OCI-LY1 (cell line): Measurements from ENCODE around the gene MAP7.

ENCODE experiments used
- H2AFZ ChIP-seq: fragments of 200-600 bp; sonication (generic), shearing (Covaris generic); 2 replicates; pipeline ENCODE4 v1.6.0; 2014; ENCODE audit warnings: antibody characterized with exemption, mild to moderate bottlenecking, low read length
- H3F3A ChIP-seq: fragments of 200-600 bp; sonication (generic), shearing (Covaris generic); 2 replicates; pipeline ENCODE4 v1.6.0; 2014; ENCODE audit warnings: mild to moderate bottlenecking, antibody characterized with exemption, low read length, moderate library complexity; ENCODE audit not compliant: insufficient read depth
- H3K27ac ChIP-seq: fragments of 200-600 bp; sonication (generic); 2 replicates; pipeline ENCODE4 v1.5.1; 2014; ENCODE audit warnings: low read length, mixed run types, mild to moderate bottlenecking, low read depth; ENCODE audit not compliant: poor library complexity, severe bottlenecking
- H3K27me3 ChIP-seq: fragments of 200-600 bp; sonication (generic); 2 replicates; pipeline ENCODE4 v1.6.0; 2014; ENCODE audit warnings: antibody characterized with exemption, mild to moderate bottlenecking, low read length, moderate library complexity; ENCODE audit not compliant: insufficient read depth
- H3K36me3 ChIP-seq: fragments of 200-600 bp; sonication (generic); 2 replicates; pipeline ENCODE4 v1.6.1; 2014; ENCODE audit warnings: mild to moderate bottlenecking, antibody characterized with exemption, low read length, moderate library complexity, mixed read lengths; ENCODE audit not compliant: insufficient read depth
- H3K4me1 ChIP-seq: fragments of 200-600 bp; sonication (generic); 2 replicates; pipeline ENCODE4 v1.5.1; 2014; ENCODE audit warnings: mild to moderate bottlenecking, low read length, moderate library complexity; ENCODE audit not compliant: insufficient read depth, severe bottlenecking
- H3K4me2 ChIP-seq: fragments of 200-600 bp; sonication (generic), shearing (Covaris generic); 2 replicates; pipeline ENCODE4 v1.6.1; 2014; ENCODE audit warnings: low read length
- H3K4me3 ChIP-seq: fragments of 200-600 bp; sonication (generic); 2 replicates; pipeline ENCODE4 v1.5.1; 2014; ENCODE audit warnings: low read length, low read depth, mild to moderate bottlenecking, mixed read lengths; ENCODE audit not compliant: poor library complexity, severe bottlenecking
- H3K79me2 ChIP-seq: fragments of 200-600 bp; shearing (Covaris generic); 2 replicates; pipeline ENCODE4 v1.6.1; 2016; ENCODE audit warnings: mixed run types, low read length, mixed read lengths; ENCODE audit not compliant: insufficient read depth
- H3K9ac ChIP-seq: fragments of 200-600 bp; sonication (generic), shearing (Covaris generic); 2 replicates; pipeline ENCODE4 v1.6.1; 2014; ENCODE audit warnings: mild to moderate bottlenecking, low read length, mixed read lengths
- H3K9me2 ChIP-seq: fragments of 200-600 bp; sonication (generic), shearing (Covaris generic); 2 replicates; pipeline ENCODE4 v1.6.1; 2014; ENCODE audit warnings: low read depth, mild to moderate bottlenecking, low read length, mixed read lengths
- H3K9me3 ChIP-seq: fragments of 200-600 bp; shearing (Covaris generic); 2 replicates; pipeline ENCODE4 v1.6.1; 2014; ENCODE audit warnings: low read length, mixed read lengths
- H4K20me1 ChIP-seq: fragments of 200-600 bp; sonication (generic), shearing (Covaris generic); 2 replicates; pipeline ENCODE4 v1.6.0; 2016; ENCODE audit warnings: mild to moderate bottlenecking, low read length; ENCODE audit not compliant: insufficient read depth
- EZH2 ChIP-seq: fragments of 200-600 bp; sonication (generic), shearing (Covaris generic); IDR thresholded peaks from 2 replicates; pipeline ENCODE4 v1.8.0; 2017; ENCODE audit warnings: borderline replicate concordance, mixed run types, mild to moderate bottlenecking, antibody characterized with exemption, low read length, moderate library complexity, mixed read lengths
- TF ChIP-seq, protein P1 (sequence below): fragments of 200-600 bp; sonication (generic), shearing (Covaris generic); IDR thresholded peaks from 2 replicates; pipeline ENCODE4 v1.5.1; 2017; ENCODE audit warnings: mild to moderate bottlenecking, antibody characterized with exemption, low read length, moderate library complexity, mixed read lengths

The MAP7 gene

DNA sequence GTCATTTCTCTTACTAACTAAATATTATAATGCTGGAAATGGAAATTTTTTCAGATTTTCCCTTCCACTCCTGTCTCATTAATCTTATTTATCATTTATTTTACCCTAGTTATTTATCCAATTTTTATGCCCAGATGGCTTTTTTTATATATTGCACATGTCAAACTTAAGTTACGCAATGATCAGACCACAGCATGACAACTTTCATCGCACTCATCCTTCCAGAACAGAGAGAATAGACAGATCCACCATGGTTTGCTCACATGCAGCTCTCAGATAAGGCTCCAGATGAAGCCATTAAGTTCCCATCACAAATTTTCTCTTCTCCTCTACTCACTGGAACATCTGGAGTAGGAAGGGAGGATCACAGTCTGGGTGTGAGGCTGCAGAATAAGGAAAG is 48.7 kb downstream of the MAP7 start:
- no peak overlapping the region for H3K4me2 ChIP-seq
- TF ChIP-seq, protein P1, sequence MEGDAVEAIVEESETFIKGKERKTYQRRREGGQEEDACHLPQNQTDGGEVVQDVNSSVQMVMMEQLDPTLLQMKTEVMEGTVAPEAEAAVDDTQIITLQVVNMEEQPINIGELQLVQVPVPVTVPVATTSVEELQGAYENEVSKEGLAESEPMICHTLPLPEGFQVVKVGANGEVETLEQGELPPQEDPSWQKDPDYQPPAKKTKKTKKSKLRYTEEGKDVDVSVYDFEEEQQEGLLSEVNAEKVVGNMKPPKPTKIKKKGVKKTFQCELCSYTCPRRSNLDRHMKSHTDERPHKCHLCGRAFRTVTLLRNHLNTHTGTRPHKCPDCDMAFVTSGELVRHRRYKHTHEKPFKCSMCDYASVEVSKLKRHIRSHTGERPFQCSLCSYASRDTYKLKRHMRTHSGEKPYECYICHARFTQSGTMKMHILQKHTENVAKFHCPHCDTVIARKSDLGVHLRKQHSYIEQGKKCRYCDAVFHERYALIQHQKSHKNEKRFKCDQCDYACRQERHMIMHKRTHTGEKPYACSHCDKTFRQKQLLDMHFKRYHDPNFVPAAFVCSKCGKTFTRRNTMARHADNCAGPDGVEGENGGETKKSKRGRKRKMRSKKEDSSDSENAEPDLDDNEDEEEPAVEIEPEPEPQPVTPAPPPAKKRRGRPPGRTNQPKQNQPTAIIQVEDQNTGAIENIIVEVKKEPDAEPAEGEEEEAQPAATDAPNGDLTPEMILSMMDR: no peak
- no peak for TF ChIP-seq EZH2
- H3K27me3 ChIP-seq: 0 out of 2 replicates have a peak, but pooled peaks cover 4% of the 10 kb centered on the region
- no peaks in the 10 kb centered on the region for H3K9me2 ChIP-seq
- no peaks in the 10 kb centered on the region for H3K9me3 ChIP-seq
- H3K27ac ChIP-seq: no peak overlapping the region
- no peak overlapping the region for H3K9ac ChIP-seq
- H3K36me3 ChIP-seq: no peaks in the 10 kb centered on the region
- H3K4me3 ChIP-seq: no peak overlapping the region
- no peaks in the 10 kb centered on the region for H3K4me1 ChIP-seq
- no peaks in the 10 kb centered on the region for H3K79me2 ChIP-seq
- H2AFZ ChIP-seq: no peak overlapping the region
- no peaks in the 10 kb centered on the region for H4K20me1 ChIP-seq
- H3F3A ChIP-seq: no peaks in the 10 kb centered on the region

DNA sequence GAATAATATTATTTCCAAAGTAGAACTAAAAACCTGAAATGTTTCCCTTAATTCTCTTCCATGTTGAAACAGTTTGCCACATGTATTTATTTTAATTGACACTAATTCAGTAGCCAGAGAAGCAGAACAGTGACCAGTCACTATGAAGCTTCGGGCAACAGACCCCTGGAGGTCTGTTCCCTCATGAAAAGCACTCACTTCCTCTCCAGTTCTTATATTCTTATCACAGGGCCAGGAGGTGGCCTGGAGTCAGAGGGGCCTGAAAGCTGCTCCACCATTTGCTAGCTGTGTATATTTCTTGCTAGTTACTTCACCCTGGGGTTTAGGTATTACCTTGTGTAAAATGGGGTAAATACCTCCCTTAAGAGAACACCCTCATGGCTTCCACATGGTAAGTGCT is 49.1 kb downstream of the MAP7 start:
- TF ChIP-seq EZH2: no peak
- TF ChIP-seq, protein P1: no peak
- Histone ChIP-seq H3F3A (no peaks in the 10 kb centered on the region), H3K9me2 (no peaks in the 10 kb centered on the region), H3K79me2 (no peaks in the 10 kb centered on the region), H3K4me2 (no peak overlapping the region), H3K36me3 (no peaks in the 10 kb centered on the region), H3K27ac (no peak overlapping the region), H3K4me1 (no peaks in the 10 kb centered on the region), H3K4me3 (no peak overlapping the region), H2AFZ (no peak overlapping the region), H3K27me3 (0 out of 2 replicates have a peak, but pooled peaks cover under 1% of the 10 kb centered on the region), H3K9me3 (no peaks in the 10 kb centered on the region), H3K9ac (no peak overlapping the region), H4K20me1 (no peaks in the 10 kb centered on the region)

DNA sequence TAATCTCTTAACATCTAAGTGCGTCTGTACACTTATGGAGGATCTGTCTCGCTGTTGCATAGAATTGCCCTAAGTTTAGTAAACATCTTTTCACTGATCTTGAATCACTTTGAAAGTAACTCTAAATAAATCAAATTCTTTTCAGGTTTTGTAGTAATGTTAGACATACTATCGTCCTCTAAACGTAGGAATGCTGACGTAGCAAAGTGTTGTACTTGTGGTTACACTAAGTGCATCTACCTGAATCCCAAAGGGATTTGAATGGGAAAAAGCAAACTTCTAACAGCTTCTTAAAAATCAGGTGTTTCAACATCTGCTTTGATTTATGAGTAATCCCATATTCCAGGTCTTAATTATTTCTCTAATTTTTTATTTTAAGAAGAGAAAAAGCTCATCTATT is 49.8 kb downstream of the MAP7 start:
- Histone ChIP-seq H3F3A (no peaks in the 10 kb centered on the region), H3K79me2 (no peaks in the 10 kb centered on the region), H3K9me3 (no peaks in the 10 kb centered on the region), H2AFZ (no peak overlapping the region), H3K4me1 (no peaks in the 10 kb centered on the region), H3K27ac (no peak overlapping the region), H3K4me2 (no peak overlapping the region), H3K9me2 (no peaks in the 10 kb centered on the region), H3K4me3 (no peak overlapping the region), H4K20me1 (no peaks in the 10 kb centered on the region), H3K36me3 (no peaks in the 10 kb centered on the region), H3K27me3 (no peaks in the 10 kb centered on the region), H3K9ac (no peak overlapping the region)
- TF ChIP-seq, protein P1: no peak
- no peak for TF ChIP-seq EZH2
